Gastrocnemius medialis (tissue), 4 donors: ENCODE results near the gene GOLGA6A.
"Not testable (repeated sequence)": the region's sequence is repeated elsewhere in the genome, so short reads cannot be mapped to it uniquely, and the experiment has no call there.

ENCODE experiments used
- CTCF ChIP-seq, 5 experiments: fragments of 450-650 bp in 3 of 5; fragments of 200-600 bp in 2 of 5; sonication (generic) in 2 of 5; IDR thresholded peaks in 4 of 5; conservative IDR thresholded peaks in 1 of 5; 1 replicate in 4 of 5; 2 replicates in 1 of 5; pipeline ENCODE4 v1.5.1; 2016 to 2019; ENCODE audit warnings: antibody characterized with exemption in 5 of 5, mild to moderate bottlenecking in 3 of 5, moderate library complexity in 3 of 5
- POLR2A ChIP-seq, 2 donors: fragments of 450-650 bp; IDR thresholded peaks; one replicate each; pipeline ENCODE4 v1.6.1; 2017; ENCODE audit warnings: antibody characterized with exemption in 2 of 2, mild to moderate bottlenecking in 2 of 2, moderate library complexity in 2 of 2

- TF ChIP-seq CTCF (IDR thresholded peaks at IDR 0.05 in 4 of 5, conservative IDR thresholded peaks at IDR 0.05 in 1 of 5); POLR2A (IDR thresholded peaks at IDR 0.05): not testable (repeated sequence)
Measured at GRCh38 chr15:74096753-74097474, 14.6 kb upstream of the GOLGA6A start.
